Measurements from ENCODE around the gene VIM.

- TF ChIP-seq CTCF (optimal IDR thresholded peaks at IDR 0.05 in 1 of 3, IDR thresholded peaks at IDR 0.05 in 1 of 3, conservative IDR thresholded peaks at IDR 0.05 in 1 of 3; ENCODE audit: extremely low read depth in 1 of 3, insufficient read depth in 2 of 3, low read length in 3 of 3) (no peak), EZH2 (IDR thresholded peaks at IDR 0.05; ENCODE audit: low read length) (no peak)
Observed at GRCh38 chr10:17208476-17208875, 19.6 kb upstream of the VIM start.

All from keratinocyte (primary cell).